ENCODE measurements around the gene LBX2. TPM values are rescaled to one million over a fixed set of nuclear protein-coding genes. Genes with fewer than 3 reads are reported as not detected.

LBX2 gene
- total and polyA plus RNA-seq, 9 of the 15 experiments (the other 6 are each of a cell fraction or from before 2014, with no cell fraction given): 0.39 to 6.2 (median 1.8) TPM; not detected in 1

DNA sequence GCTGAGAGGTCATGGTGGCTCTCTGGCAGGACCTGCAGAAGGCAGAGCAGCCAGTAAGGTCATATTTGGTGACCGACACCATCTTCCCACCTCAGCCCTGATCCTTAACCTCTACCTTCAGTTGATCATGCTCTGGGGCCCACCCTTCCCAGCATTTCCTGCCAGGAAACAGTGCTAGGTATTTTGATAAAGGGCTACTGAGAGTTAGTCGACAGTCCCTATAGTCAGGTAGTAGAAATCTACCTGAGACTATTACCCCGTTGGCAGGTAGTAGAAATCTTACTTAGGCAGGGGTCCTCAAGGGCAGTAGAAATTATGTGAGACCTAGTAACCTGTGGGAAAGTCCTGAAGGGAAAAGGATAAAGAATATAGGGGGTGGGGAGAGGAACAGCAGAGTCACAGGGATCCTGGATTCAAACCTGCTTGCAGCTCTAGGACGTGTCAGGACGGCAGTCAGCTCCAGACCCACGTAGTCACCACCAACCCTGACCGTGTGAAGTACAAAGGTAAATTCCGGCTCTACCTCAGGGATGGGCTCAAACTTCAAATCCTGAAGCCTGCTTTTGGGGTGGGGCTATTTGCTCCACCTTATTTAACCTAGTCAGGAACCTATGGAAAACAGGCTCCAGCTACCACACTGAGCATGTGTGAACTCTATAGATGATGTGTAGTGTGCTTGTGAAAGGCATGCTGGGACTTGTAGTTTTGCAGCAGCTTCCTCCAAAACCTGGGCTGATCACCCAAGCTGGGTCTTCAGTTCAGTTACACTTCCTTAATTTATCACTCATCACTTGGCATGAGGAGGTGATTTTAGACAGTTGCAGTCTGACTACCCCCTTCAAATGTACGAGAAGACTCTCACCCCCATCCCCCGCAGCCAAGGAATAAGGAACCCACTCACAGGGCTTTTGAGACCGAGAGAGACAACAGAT, 26.6 kb upstream of the LBX2 start, which contains the start of gene DQX1 (continued):
- TF ChIP-seq, protein P1, sequence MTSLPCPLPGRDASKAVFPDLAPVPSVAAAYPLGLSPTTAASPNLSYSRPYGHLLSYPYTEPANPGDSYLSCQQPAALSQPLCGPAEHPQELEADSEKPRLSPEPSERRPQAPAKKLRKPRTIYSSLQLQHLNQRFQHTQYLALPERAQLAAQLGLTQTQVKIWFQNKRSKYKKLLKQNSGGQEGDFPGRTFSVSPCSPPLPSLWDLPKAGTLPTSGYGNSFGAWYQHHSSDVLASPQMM (CRISPR knock-in tag; IDR thresholded peaks at IDR 0.05): no peak
- TF ChIP-seq CBX1 (IDR thresholded peaks at IDR 0.05; ENCODE audit: low read depth): no peak
- no peak for TF ChIP-seq PTTG1 (tag; IDR thresholded peaks at IDR 0.05; ENCODE audit: low read depth)
- TF ChIP-seq, protein P2, sequence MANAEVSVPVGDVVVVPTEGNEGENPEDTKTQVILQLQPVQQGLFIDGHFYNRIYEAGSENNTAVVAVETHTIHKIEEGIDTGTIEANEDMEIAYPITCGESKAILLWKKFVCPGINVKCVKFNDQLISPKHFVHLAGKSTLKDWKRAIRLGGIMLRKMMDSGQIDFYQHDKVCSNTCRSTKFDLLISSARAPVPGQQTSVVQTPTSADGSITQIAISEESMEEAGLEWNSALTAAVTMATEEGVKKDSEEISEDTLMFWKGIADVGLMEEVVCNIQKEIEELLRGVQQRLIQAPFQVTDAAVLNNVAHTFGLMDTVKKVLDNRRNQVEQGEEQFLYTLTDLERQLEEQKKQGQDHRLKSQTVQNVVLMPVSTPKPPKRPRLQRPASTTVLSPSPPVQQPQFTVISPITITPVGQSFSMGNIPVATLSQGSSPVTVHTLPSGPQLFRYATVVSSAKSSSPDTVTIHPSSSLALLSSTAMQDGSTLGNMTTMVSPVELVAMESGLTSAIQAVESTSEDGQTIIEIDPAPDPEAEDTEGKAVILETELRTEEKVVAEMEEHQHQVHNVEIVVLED (CRISPR knock-in tag; IDR thresholded peaks at IDR 0.05): no peak
- no peak for TF ChIP-seq ZNF282 (CRISPR knock-in tag; IDR thresholded peaks at IDR 0.05)
- TF ChIP-seq RBM15 (IDR thresholded peaks at IDR 0.05; ENCODE audit: insufficient read depth, low read length): no peak
- no peak for TF ChIP-seq ESRRA (IDR thresholded peaks at IDR 0.05; ENCODE audit: borderline replicate concordance, low read depth)
- TF ChIP-seq SAFB (IDR thresholded peaks at IDR 0.05; ENCODE audit: borderline replicate concordance, low read depth, low read length): no peak
- TF ChIP-seq, protein P3, sequence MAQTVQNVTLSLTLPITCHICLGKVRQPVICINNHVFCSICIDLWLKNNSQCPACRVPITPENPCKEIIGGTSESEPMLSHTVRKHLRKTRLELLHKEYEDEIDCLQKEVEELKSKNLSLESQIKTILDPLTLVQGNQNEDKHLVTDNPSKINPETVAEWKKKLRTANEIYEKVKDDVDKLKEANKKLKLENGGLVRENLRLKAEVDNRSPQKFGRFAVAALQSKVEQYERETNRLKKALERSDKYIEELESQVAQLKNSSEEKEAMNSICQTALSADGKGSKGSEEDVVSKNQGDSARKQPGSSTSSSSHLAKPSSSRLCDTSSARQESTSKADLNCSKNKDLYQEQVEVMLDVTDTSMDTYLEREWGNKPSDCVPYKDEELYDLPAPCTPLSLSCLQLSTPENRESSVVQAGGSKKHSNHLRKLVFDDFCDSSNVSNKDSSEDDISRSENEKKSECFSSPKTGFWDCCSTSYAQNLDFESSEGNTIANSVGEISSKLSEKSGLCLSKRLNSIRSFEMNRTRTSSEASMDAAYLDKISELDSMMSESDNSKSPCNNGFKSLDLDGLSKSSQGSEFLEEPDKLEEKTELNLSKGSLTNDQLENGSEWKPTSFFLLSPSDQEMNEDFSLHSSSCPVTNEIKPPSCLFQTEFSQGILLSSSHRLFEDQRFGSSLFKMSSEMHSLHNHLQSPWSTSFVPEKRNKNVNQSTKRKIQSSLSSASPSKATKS (CRISPR knock-in tag; IDR thresholded peaks at IDR 0.05): no peak
- TF ChIP-seq FUS (optimal IDR thresholded peaks at IDR 0.05; ENCODE audit: low read depth, low read length): no peak
- TF ChIP-seq ZKSCAN8 (CRISPR knock-in tag; IDR thresholded peaks at IDR 0.05): no peak
- no peak for TF ChIP-seq MCM7 (IDR thresholded peaks at IDR 0.05)
- no peak for TF ChIP-seq BDP1 (IDR thresholded peaks at IDR 0.05; ENCODE audit: insufficient read depth, insufficient read length)
- no peak for TF ChIP-seq ZNF165 (CRISPR knock-in tag; IDR thresholded peaks at IDR 0.05; ENCODE audit: borderline replicate concordance)
- TF ChIP-seq E2F3 (CRISPR knock-in tag; IDR thresholded peaks at IDR 0.05): no peak
- no peak for TF ChIP-seq FOS (IDR thresholded peaks at IDR 0.05; ENCODE audit: extremely low read depth, insufficient read length)
- TF ChIP-seq, protein P4, sequence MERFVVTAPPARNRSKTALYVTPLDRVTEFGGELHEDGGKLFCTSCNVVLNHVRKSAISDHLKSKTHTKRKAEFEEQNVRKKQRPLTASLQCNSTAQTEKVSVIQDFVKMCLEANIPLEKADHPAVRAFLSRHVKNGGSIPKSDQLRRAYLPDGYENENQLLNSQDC (CRISPR knock-in tag; IDR thresholded peaks at IDR 0.05): no peak
- TF ChIP-seq ATF7 (IDR thresholded peaks at IDR 0.05): peak; percentile 69
- TF ChIP-seq ZBED1 (IDR thresholded peaks at IDR 0.05): no peak
- TF ChIP-seq RFX7 (CRISPR knock-in tag; IDR thresholded peaks at IDR 0.05): no peak
- 0 out of 2 replicates have a peak, but pooled peaks have one; percentile 37 for TF ChIP-seq ZNF766 (CRISPR knock-in tag; conservative IDR thresholded peaks at IDR 0.05)
- TF ChIP-seq TEAD4 (IDR thresholded peaks at IDR 0.05; ENCODE audit: low read length): no peak; the same call in 1 of the 2 replicates
- no peak for TF ChIP-seq TEAD4 (CRISPR knock-in tag; IDR thresholded peaks at IDR 0.05; ENCODE audit: borderline replicate concordance)
- no peak for TF ChIP-seq TOE1 (IDR thresholded peaks at IDR 0.05; ENCODE audit: borderline replicate concordance)
- TF ChIP-seq TOE1 (CRISPR knock-in tag; IDR thresholded peaks at IDR 0.05; ENCODE audit: borderline replicate concordance, low read depth): no peak
- peak; percentile 64; the same call in 1 of the 2 replicates for TF ChIP-seq CREB1 (IDR thresholded peaks at IDR 0.05)
- TF ChIP-seq CREB1 (CRISPR knock-in tag; IDR thresholded peaks at IDR 0.05): 0 out of 2 replicates have a peak, but pooled peaks have one; percentile 28

All from K562 (cell line).